HL-60 (cell line): ENCODE results near the gene LMOD1.

Source experiments
- DNase-seq, 2 experiments: peaks; one replicate each; pipeline ENCODE4 v3.0.0-alpha.2; 2010 to 2020; ENCODE audit warnings: low read depth in 1 of 2, low spot score in 1 of 2
- H3K27ac ChIP-seq: fragments of 250-450 bp; sonication (Bioruptor Pico); replicated peaks from 2 replicates; pipeline ENCODE4 v1.5.1; 2020; ENCODE audit warnings: mild to moderate bottlenecking, moderate library complexity
- H3K27me3 ChIP-seq: fragments of 250-450 bp; sonication (Bioruptor Pico); 2 replicates; pipeline ENCODE4 v1.5.1; 2021; ENCODE audit warnings: mild to moderate bottlenecking, moderate library complexity; ENCODE audit not compliant: insufficient read depth, poor library complexity, severe bottlenecking
- H3K4me3 ChIP-seq: replicated peaks from 2 replicates; pipeline ENCODE4 v1.5.1; 2011; ENCODE audit warnings: mild to moderate bottlenecking, control low read depth, low read length; ENCODE audit not compliant: insufficient read depth
- GABPA ChIP-seq: IDR thresholded peaks from 2 replicates; pipeline ENCODE4 v1.6.1; 2012; ENCODE audit warnings: low read depth
- POLR2AphosphoS5 ChIP-seq: IDR thresholded peaks from 2 replicates; pipeline ENCODE4 v1.6.1; 2012; ENCODE audit warnings: low read depth
- SPI1 ChIP-seq: IDR thresholded peaks from 2 replicates; pipeline ENCODE4 v1.6.1; 2012; ENCODE audit warnings: low read depth, mild to moderate bottlenecking, borderline replicate concordance
- TF ChIP-seq, protein P1 (sequence below): IDR thresholded peaks from 2 replicates; pipeline ENCODE4 v1.6.1; 2012; ENCODE audit warnings: low read depth; ENCODE audit not compliant: insufficient replicate concordance
- TF ChIP-seq, protein P2 (sequence below): IDR thresholded peaks from one replicate; pipeline ENCODE4 v1.5.1; 2011; ENCODE audit warnings: low read length, control low read depth, inconsistent platforms; ENCODE audit not compliant: insufficient read depth

Gene LMOD1

GRCh38 chr1:201896951-201897391 is 49.4 kb downstream of the LMOD1 start:
- H3K27me3 ChIP-seq = no peaks in the 10 kb centered on the region
- no peak overlapping the region for H3K4me3 ChIP-seq
- DNase-seq = no peak
- TF ChIP-seq POLR2AphosphoS5 (no peak), SPI1 (no peak), GABPA (no peak)
- TF ChIP-seq, protein P1, sequence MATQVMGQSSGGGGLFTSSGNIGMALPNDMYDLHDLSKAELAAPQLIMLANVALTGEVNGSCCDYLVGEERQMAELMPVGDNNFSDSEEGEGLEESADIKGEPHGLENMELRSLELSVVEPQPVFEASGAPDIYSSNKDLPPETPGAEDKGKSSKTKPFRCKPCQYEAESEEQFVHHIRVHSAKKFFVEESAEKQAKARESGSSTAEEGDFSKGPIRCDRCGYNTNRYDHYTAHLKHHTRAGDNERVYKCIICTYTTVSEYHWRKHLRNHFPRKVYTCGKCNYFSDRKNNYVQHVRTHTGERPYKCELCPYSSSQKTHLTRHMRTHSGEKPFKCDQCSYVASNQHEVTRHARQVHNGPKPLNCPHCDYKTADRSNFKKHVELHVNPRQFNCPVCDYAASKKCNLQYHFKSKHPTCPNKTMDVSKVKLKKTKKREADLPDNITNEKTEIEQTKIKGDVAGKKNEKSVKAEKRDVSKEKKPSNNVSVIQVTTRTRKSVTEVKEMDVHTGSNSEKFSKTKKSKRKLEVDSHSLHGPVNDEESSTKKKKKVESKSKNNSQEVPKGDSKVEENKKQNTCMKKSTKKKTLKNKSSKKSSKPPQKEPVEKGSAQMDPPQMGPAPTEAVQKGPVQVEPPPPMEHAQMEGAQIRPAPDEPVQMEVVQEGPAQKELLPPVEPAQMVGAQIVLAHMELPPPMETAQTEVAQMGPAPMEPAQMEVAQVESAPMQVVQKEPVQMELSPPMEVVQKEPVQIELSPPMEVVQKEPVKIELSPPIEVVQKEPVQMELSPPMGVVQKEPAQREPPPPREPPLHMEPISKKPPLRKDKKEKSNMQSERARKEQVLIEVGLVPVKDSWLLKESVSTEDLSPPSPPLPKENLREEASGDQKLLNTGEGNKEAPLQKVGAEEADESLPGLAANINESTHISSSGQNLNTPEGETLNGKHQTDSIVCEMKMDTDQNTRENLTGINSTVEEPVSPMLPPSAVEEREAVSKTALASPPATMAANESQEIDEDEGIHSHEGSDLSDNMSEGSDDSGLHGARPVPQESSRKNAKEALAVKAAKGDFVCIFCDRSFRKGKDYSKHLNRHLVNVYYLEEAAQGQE = no peak
- TF ChIP-seq, protein P2, sequence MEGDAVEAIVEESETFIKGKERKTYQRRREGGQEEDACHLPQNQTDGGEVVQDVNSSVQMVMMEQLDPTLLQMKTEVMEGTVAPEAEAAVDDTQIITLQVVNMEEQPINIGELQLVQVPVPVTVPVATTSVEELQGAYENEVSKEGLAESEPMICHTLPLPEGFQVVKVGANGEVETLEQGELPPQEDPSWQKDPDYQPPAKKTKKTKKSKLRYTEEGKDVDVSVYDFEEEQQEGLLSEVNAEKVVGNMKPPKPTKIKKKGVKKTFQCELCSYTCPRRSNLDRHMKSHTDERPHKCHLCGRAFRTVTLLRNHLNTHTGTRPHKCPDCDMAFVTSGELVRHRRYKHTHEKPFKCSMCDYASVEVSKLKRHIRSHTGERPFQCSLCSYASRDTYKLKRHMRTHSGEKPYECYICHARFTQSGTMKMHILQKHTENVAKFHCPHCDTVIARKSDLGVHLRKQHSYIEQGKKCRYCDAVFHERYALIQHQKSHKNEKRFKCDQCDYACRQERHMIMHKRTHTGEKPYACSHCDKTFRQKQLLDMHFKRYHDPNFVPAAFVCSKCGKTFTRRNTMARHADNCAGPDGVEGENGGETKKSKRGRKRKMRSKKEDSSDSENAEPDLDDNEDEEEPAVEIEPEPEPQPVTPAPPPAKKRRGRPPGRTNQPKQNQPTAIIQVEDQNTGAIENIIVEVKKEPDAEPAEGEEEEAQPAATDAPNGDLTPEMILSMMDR = no peak
- no peak overlapping the region for H3K27ac ChIP-seq

GRCh38 chr1:201895913-201896807 is 50.2 kb downstream of the LMOD1 start:
- H3K27ac ChIP-seq = no peak overlapping the region
- TF ChIP-seq, protein P2 = peak; percentile 90
- TF ChIP-seq, protein P1 = no peak
- no peak for TF ChIP-seq POLR2AphosphoS5
- no peak for TF ChIP-seq GABPA
- TF ChIP-seq SPI1 = no peak; the same call in 1 of the 2 replicates
- peak; percentile 80 to 88 for DNase-seq
- H3K27me3 ChIP-seq = peaks cover 1% of the 10 kb centered on the region
- no peak overlapping the region for H3K4me3 ChIP-seq

DNA sequence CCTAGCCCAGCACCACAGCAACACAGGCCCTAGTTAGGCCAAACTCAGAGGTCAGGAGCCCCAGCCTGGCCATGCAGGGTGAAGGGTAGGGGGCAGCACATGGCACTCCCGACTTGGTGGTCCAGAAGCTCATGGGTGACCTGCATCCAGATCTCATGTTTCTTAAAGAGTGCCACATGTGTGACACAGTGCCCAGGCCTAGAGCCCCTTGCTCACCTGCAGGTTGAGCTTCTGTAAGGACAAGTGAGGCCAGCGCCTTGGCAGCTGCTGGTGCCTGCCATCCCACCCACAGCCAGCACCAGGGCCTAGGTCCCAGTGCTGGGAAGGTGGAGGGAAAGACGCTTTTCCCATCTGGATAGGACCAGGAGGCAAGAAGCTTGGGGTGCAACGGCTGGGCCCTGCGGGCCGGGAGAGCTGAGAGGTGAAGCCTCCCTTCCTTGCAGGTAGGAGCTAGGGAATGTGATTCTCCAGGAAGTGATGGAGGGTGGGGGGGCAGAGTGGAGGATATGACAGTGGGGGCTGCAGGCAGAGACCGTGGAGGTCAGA is 51.2 kb downstream of the LMOD1 start:
- H3K27ac ChIP-seq = no peak overlapping the region
- TF ChIP-seq, protein P1 = no peak
- TF ChIP-seq SPI1 (no peak), POLR2AphosphoS5 (no peak), GABPA (no peak)
- TF ChIP-seq, protein P2 = no peak
- no peak overlapping the region for H3K4me3 ChIP-seq
- peaks cover 11% of the 10 kb centered on the region for H3K27me3 ChIP-seq
- DNase-seq = no peak
